Aorta (tissue), 5 donors: ENCODE results near the gene MTRF1. TPM values are rescaled to one million over a fixed set of nuclear protein-coding genes. Genes with fewer than 3 reads are reported as not detected.
"Not testable (repeated sequence)": the region's sequence is repeated elsewhere in the genome, so short reads cannot be mapped to it uniquely, and the experiment has no call there.

Source experiments
- ATAC-seq: fragments of 200-7000 bp; cut with Tn5 transposase; one replicate; pipeline ENCODE4 v1.9.1; 2022; ENCODE audit warnings: moderate library complexity; ENCODE audit not compliant: low FRiP score
- DNase-seq, 2 donors: peaks; one replicate each; pipeline ENCODE4 v3.0.0-alpha.2; 2020
- H3K27ac ChIP-seq, 2 donors: one replicate each; pipeline ENCODE4 v1.5.1; 2013; ENCODE audit warnings: low read length in 2 of 2, mild to moderate bottlenecking in 2 of 2, moderate library complexity in 2 of 2, control low read depth in 1 of 2, inconsistent platforms in 1 of 2, low read depth in 1 of 2
- H3K27me3 ChIP-seq, 2 donors: one replicate each; pipeline ENCODE4 v1.6.1; 2013; ENCODE audit warnings: control low read depth in 1 of 2, low read length in 1 of 2, mild to moderate bottlenecking in 1 of 2, moderate library complexity in 1 of 2; ENCODE audit not compliant: insufficient read depth in 2 of 2, control insufficient read depth in 1 of 2
- H3K36me3 ChIP-seq, 2 donors: one replicate each; pipeline ENCODE4 v1.6.1; 2013; ENCODE audit warnings: control low read depth in 1 of 2, low read length in 1 of 2, mild to moderate bottlenecking in 1 of 2; ENCODE audit not compliant: insufficient read depth in 2 of 2, control insufficient read depth in 1 of 2
- H3K4me1 ChIP-seq, 2 donors: one replicate each; pipeline ENCODE4 v1.6.1; 2013; ENCODE audit warnings: low read length in 2 of 2, control low read depth in 1 of 2, mild to moderate bottlenecking in 1 of 2, moderate library complexity in 1 of 2; ENCODE audit not compliant: insufficient read depth in 2 of 2, control insufficient read depth in 1 of 2
- H3K4me3 ChIP-seq, 2 donors: one replicate each; pipeline ENCODE4 v1.5.1; 2013; ENCODE audit warnings: low read length in 2 of 2, control low read depth in 1 of 2, mild to moderate bottlenecking in 1 of 2
- H3K9me3 ChIP-seq: one replicate; pipeline ENCODE4 v1.6.1; 2013; ENCODE audit warnings: mild to moderate bottlenecking, low read length; ENCODE audit not compliant: control insufficient read depth
- WGBS, 2 donors: extraction: QIAGEN DNeasy Blood & Tissue Kit; methylation state at CpG; one replicate each; pipeline ENCODE4 v1.1.7; 2013; 5-methylcytosine and 5-hydroxymethylcytosine counted together
- intact Hi-C, 2 donors: fragments of 100-400 bp; cut with DNase I; formaldehyde crosslinking; loops; one replicate each; pipeline versions ENCODE4 v1.14.2 to v1.15.0; 2022
- polyA plus RNA-seq, 2 donors: library from polyadenylated mRNA; stranded (reverse); fragments of 200-250 nt; gene quantifications; one replicate each; pipeline ENCODE4 v1.2.3, GENCODE V29; 2013
- total RNA-seq, 2 donors: library from RNA; stranded (reverse); fragmentation: NEBNext Ultra II Directional; extraction: Animal tissue kit (Norgen Biotek cat#: 25700); gene quantifications; one replicate each; pipeline ENCODE4 v1.2.1, GENCODE V29; 2021
- donor health status: healthy with polysubstance abuse.
- donor health status: Bipolar disorder and iron deficiency.
- donor health status: DM: no; HTN: no; CAD: no.
- donor health status: DM: no; HTN: no; CAD: no.
- donor health status: DM: yes; HTN: yes; CAD: no.

The MTRF1 gene
- total and polyA plus RNA-seq, 4 donors, result 6.8 to 13.7 (median 10.0) TPM

DNA sequence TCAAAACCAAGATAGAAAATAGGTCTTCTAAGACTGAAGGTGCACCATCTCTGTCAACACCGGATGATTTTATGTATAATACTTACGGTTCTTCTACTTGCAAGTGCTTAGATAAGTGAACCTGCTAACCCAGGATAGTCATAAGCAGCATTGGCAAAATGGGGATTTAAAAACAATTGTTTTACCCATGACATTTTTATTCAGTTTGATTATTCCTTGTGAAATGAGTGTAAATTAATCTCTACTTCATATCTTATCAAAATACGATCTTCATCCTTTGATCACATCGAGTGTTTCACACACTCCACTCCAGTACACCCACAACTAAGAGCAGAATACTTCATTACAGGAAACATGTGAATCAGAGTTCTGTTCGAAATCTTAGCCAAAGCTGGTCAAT is 23.0 kb upstream of the MTRF1 start:
- Histone ChIP-seq H3K36me3 (no peaks in the 10 kb centered on the region), H3K4me1 (no peaks in the 10 kb centered on the region), H3K9me3 (no peaks in the 10 kb centered on the region), H3K27ac (no peak overlapping the region), H3K4me3 (no peak overlapping the region), H3K27me3 (no peaks in the 10 kb centered on the region)
- 84 to 85% methylated on average over 5 of the region's 5 CpGs for WGBS, 2 donors
- no peak for DNase-seq
- no peak for ATAC-seq
- intact Hi-C loops, result no loop called here

- DNase-seq (peak in 1 of 2 donors; percentile 57), ATAC-seq (no peak)
- H3K9me3 ChIP-seq, result no peaks in the 10 kb centered on the region
- H3K4me1 ChIP-seq, result no peaks in the 10 kb centered on the region
- intact Hi-C loops, result no loop called here
- H3K4me3 ChIP-seq, result no peak overlapping the region
- no peak overlapping the region for H3K27ac ChIP-seq
- H3K27me3 ChIP-seq, result no peaks in the 10 kb centered on the region
- whole genome bisulfite sequencing, 2 donors, result 87 to 89% methylated on average over 13 of the region's 13 CpGs
- no peaks in the 10 kb centered on the region for H3K36me3 ChIP-seq
These were observed 21.3 kb upstream of the MTRF1 start for GRCh38 chr13:41284512-41285288.

DNA sequence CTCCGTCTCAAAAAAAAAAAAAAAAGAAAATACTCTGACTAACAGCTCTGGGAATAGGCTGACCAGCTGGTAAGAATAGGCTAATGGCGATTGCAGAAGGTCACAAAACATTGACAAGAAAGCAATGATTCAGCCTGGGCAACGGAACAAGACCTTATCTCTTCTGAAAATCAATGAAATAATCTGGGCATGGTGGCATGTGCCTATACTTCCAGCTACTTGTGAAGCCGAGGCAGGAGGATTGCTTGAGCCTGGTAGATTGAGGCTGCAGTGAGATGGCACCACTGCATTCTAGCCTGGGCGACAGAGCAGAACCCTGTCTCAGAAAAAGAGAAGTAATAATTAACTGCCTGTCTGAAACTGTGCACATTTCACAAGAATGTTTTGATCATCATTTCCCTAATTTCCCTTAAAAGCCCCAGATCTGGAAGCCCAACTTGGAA is 18.8 kb upstream of the MTRF1 start:
- ATAC-seq (no peak), DNase-seq (no peak)
- H3K27ac ChIP-seq, result no peak overlapping the region
- 80% methylated on average over 4 to 5 of the region's 5 CpGs for whole genome bisulfite sequencing, 2 donors
- no peaks in the 10 kb centered on the region for H3K9me3 ChIP-seq
- no peaks in the 10 kb centered on the region for H3K36me3 ChIP-seq
- H3K4me1 ChIP-seq, result no peaks in the 10 kb centered on the region
- no peak overlapping the region for H3K4me3 ChIP-seq
- no peaks in the 10 kb centered on the region for H3K27me3 ChIP-seq
- intact Hi-C loops, result no loop called here

DNA sequence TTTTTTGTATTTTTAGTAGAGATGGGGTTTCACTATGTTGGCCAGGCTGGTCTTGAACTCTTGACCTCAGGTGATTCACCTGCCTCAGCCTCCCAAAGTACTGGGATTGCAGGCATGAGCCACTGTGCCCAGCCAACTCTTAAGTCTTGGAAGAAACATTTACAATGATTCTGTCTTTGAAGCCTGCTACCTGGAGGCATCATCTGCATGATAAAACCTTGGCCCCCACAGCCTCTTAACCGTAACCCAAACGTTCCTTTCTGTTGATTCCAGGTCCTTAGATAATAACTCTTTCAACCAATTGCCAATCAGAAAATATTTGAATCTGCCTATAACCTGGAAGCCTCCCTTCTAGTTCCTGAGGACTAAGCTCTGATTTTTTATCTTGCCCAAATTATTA is 15.8 kb upstream of the MTRF1 start:
- H3K36me3 ChIP-seq, H3K9me3 ChIP-seq, intact Hi-C loops, H3K27me3 ChIP-seq, H3K27ac ChIP-seq, DNase-seq, ATAC-seq, H3K4me1 ChIP-seq, H3K4me3 ChIP-seq: not testable (repeated sequence)
- 49 to 56% methylated on average over 2 of the region's 2 CpGs for WGBS, 2 donors

GRCh38 chr13:41276824-41277223 is 13.4 kb upstream of the MTRF1 start:
- DNase-seq (no peak), ATAC-seq (no peak)
- no peak overlapping the region for H3K4me3 ChIP-seq
- no peaks in the 10 kb centered on the region for H3K36me3 ChIP-seq
- no peaks in the 10 kb centered on the region for H3K27me3 ChIP-seq
- H3K4me1 ChIP-seq, result no peaks in the 10 kb centered on the region
- no peaks in the 10 kb centered on the region for H3K9me3 ChIP-seq
- H3K27ac ChIP-seq, result no peak overlapping the region
- intact Hi-C loops, result no loop called here

- H3K27ac ChIP-seq, result no peak overlapping the region
- no peaks in the 10 kb centered on the region for H3K9me3 ChIP-seq
- intact Hi-C loops, result no loop called here
- no peak overlapping the region for H3K4me3 ChIP-seq
- no peaks in the 10 kb centered on the region for H3K4me1 ChIP-seq
- 90 to 91% methylated on average over 11 of the region's 11 CpGs for WGBS, 2 donors
- DNase-seq (no peak), ATAC-seq (no peak)
- no peaks in the 10 kb centered on the region for H3K27me3 ChIP-seq
- no peaks in the 10 kb centered on the region for H3K36me3 ChIP-seq
These were observed 11.5 kb upstream of the MTRF1 start for GRCh38 chr13:41274881-41275280.

- Histone ChIP-seq H3K27ac (no peak overlapping the region), H3K4me1 (no peaks in the 10 kb centered on the region), H3K36me3 (no peaks in the 10 kb centered on the region), H3K27me3 (no peaks in the 10 kb centered on the region), H3K4me3 (no peak overlapping the region), H3K9me3 (no peaks in the 10 kb centered on the region)
- WGBS, 2 donors, result 68 to 70% methylated on average over 3 of the region's 3 CpGs
- ATAC-seq, result no peak
- DNase-seq, result no peak
- intact Hi-C loops, result no loop called here
These were observed 10.6 kb upstream of the MTRF1 start for GRCh38 chr13:41273831-41274441.

GRCh38 chr13:41271456-41272285 is 8.3 kb upstream of the MTRF1 start:
- ATAC-seq (no peak), DNase-seq (no peak)
- no peak overlapping the region for H3K4me3 ChIP-seq
- H3K27me3 ChIP-seq, result no peaks in the 10 kb centered on the region
- intact Hi-C loops, result no loop called here
- H3K36me3 ChIP-seq, result no peaks in the 10 kb centered on the region
- H3K27ac ChIP-seq, result no peak overlapping the region
- no peaks in the 10 kb centered on the region for H3K9me3 ChIP-seq
- H3K4me1 ChIP-seq, result no peaks in the 10 kb centered on the region
- 78 to 80% methylated on average over 6 of the region's 6 CpGs for WGBS, 2 donors
